ENCODE measurements around the gene TSSC4. TPM values are rescaled to one million over a fixed set of nuclear protein-coding genes. Genes with fewer than 3 reads are reported as not detected.

TSSC4 gene
- total RNA-seq, 1 donor from 2014 or later: 59.7 TPM

DNA sequence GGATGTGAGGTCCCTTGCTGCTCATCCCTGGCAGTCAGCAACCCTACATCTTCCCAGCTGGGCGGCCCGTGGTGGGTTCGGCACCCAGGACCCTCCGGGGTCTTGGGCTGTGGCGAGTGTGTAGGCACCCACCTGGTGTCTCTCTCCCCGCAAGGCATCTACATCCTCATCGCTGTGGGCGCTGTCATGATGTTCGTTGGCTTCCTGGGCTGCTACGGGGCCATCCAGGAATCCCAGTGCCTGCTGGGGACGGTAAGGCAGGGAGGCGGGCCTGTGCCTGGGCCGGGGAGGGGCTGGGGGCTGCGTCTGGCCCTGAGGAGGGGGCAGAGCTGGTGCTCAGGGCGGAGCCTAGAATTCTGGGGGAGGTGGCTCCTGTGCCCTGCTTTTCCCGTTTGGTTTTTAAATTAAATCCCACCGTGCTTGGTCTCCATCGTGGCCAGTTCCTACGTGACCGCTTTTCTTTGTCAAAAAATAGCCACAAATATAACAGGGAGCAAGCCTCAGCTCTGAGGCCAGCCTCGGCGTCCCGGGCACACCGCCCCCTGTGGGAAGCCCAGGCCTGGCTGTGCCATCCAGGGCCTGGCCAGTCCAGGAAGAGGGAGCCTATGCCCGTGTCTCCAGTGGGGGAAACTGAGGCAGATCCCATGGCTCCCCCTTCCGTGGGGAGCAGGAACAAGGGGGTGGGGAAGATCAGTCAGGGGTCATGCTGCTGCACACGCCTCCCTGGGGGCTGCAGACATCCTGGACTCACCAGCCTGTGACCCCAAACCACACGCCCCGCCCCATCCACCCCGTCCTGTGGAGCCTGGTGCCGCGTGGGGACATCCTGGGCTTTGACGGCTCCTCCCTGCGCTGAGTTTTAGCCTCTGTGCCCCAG is 6.4 kb upstream of the TSSC4 start:
- Mint-ChIP-seq H3K4me1 (peaks cover 63% of the 10 kb centered on the region), H3K36me3 (ENCODE audit: low read depth) (peaks cover 32% of the 10 kb centered on the region), H3K9me3 (no peaks in the 10 kb centered on the region), H3K27ac (peak overlapping the region; percentile 50), H3K4me3 (peak overlapping the region; percentile 41), H3K27me3 (no peaks in the 10 kb centered on the region)
- ATAC-seq (ENCODE audit: low read depth) (peak; percentile 88), DNase-seq (peak; percentile 67)
- TF ChIP-seq, protein P1, sequence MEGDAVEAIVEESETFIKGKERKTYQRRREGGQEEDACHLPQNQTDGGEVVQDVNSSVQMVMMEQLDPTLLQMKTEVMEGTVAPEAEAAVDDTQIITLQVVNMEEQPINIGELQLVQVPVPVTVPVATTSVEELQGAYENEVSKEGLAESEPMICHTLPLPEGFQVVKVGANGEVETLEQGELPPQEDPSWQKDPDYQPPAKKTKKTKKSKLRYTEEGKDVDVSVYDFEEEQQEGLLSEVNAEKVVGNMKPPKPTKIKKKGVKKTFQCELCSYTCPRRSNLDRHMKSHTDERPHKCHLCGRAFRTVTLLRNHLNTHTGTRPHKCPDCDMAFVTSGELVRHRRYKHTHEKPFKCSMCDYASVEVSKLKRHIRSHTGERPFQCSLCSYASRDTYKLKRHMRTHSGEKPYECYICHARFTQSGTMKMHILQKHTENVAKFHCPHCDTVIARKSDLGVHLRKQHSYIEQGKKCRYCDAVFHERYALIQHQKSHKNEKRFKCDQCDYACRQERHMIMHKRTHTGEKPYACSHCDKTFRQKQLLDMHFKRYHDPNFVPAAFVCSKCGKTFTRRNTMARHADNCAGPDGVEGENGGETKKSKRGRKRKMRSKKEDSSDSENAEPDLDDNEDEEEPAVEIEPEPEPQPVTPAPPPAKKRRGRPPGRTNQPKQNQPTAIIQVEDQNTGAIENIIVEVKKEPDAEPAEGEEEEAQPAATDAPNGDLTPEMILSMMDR (IDR thresholded peaks at IDR 0.05): no peak
- intact Hi-C loops (cut with micrococcal nuclease): loop anchor here (1.0 to 5.0 kb wide), 2 partner anchors 9 to 252 kb away; no protein-coding TSS in a partner anchor
- ChIA-PET CTCF (interaction anchor here (0.8 kb wide), 1 partner anchor 89 kb away, joined by 3 read pairs; no protein-coding TSS in a partner anchor), POLR2A (interaction anchor here (0.9 to 2.0 kb wide), 4 partner anchors 9 to 90 kb away, joined by 3 to 7 read pairs (median 5); no protein-coding TSS in a partner anchor)

DNA sequence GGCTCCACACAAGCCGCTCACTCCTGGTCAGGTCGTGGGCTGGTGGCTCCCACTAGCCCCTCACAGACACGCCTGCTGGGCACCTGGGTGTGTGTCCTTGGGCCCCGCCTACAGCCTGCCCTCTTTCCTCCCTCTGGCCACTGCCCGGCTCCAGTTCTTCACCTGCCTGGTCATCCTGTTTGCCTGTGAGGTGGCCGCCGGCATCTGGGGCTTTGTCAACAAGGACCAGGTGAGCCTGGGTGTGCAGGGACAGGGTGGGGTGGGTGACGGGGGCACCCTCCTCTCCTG is 5.8 kb upstream of the TSSC4 start:
- Mint-ChIP-seq H3K9me3 (no peaks in the 10 kb centered on the region), H3K36me3 (ENCODE audit: low read depth) (peaks cover 28% of the 10 kb centered on the region), H3K27ac (peak overlapping the region; percentile 41), H3K4me1 (peaks cover 58% of the 10 kb centered on the region), H3K27me3 (no peaks in the 10 kb centered on the region), H3K4me3 (peak overlapping the region; percentile 41)
- TF ChIP-seq, protein P1 (IDR thresholded peaks at IDR 0.05): no peak
- intact Hi-C loops (cut with micrococcal nuclease): loop anchor here (1.0 to 5.0 kb wide), 2 partner anchors 9 to 252 kb away; no protein-coding TSS in a partner anchor
- POLR2A ChIA-PET: interaction anchor here (0.9 to 2.0 kb wide), 4 partner anchors 10 to 91 kb away, joined by 3 to 7 read pairs (median 5); no protein-coding TSS in a partner anchor
- CTCF ChIA-PET: no interaction called here
- DNase-seq (no peak), ATAC-seq (ENCODE audit: low read depth) (no peak)

DNA sequence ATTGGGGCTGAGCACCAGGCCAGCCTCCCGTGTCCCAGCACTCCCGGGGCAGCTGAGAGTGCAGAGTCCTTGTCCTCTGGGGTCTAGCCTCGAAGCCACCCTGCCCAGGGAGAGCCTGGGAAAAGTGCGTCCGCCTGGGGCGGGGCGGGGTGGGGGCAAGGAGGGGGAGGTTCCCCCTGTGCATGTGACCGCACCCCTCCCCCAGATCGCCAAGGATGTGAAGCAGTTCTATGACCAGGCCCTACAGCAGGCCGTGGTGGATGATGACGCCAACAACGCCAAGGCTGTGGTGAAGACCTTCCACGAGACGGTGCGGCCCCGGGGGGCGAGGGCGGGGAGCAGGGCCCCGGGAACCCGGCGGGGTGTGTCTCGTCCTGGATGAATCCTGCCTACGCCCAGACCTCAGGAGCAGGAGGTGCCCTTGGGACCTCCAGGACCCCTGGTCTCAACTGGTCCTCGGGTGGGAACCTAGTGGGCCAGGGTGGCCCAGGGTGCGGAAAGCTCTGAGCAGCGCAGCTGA is 5.3 kb upstream of the TSSC4 start:
- H3K27me3 Mint-ChIP-seq: no peaks in the 10 kb centered on the region
- TF ChIP-seq, protein P1 (IDR thresholded peaks at IDR 0.05): no peak
- DNase-seq: no peak
- H3K4me3 Mint-ChIP-seq: no peak overlapping the region
- H3K36me3 Mint-ChIP-seq (ENCODE audit: low read depth): peaks cover 26% of the 10 kb centered on the region
- ChIA-PET POLR2A (interaction anchor here (0.9 to 2.0 kb wide), 3 partner anchors 11 to 91 kb away, joined by 3 to 7 read pairs (median 6); no protein-coding TSS in a partner anchor), CTCF (no interaction called here)
- peaks cover 53% of the 10 kb centered on the region for H3K4me1 Mint-ChIP-seq
- H3K9me3 Mint-ChIP-seq: no peaks in the 10 kb centered on the region
- ATAC-seq (ENCODE audit: low read depth): no peak
- no peak overlapping the region for H3K27ac Mint-ChIP-seq
- intact Hi-C loops (cut with micrococcal nuclease): no loop called here

DNA sequence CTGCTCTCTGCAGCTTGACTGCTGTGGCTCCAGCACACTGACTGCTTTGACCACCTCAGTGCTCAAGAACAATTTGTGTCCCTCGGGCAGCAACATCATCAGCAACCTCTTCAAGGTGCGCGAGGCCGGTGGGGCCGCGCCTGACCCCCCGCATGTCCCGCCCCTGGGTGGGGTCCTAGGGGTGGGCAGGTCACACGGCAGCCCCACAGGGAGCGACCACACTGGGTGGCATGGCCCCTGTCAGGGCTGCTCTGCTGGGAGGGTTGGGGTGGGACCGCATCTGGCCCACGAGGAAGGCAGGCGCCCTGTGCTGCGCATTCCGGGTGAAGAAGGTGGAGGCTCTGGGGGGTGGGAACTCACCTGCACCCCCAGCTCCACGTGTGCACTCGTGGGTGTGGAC is 4.7 kb upstream of the TSSC4 start:
- Mint-ChIP-seq H3K9me3 (no peaks in the 10 kb centered on the region), H3K36me3 (ENCODE audit: low read depth) (peaks cover 24% of the 10 kb centered on the region), H3K4me3 (no peak overlapping the region), H3K4me1 (peaks cover 50% of the 10 kb centered on the region), H3K27ac (no peak overlapping the region), H3K27me3 (no peaks in the 10 kb centered on the region)
- ChIA-PET POLR2A (interaction anchor here (2.0 kb wide), 1 partner anchor 11 kb away, joined by 6 read pairs; no protein-coding TSS in a partner anchor), CTCF (no interaction called here)
- intact Hi-C loops (cut with micrococcal nuclease): no loop called here
- TF ChIP-seq, protein P1 (IDR thresholded peaks at IDR 0.05): no peak
- DNase-seq (no peak), ATAC-seq (ENCODE audit: low read depth) (no peak)

DNA sequence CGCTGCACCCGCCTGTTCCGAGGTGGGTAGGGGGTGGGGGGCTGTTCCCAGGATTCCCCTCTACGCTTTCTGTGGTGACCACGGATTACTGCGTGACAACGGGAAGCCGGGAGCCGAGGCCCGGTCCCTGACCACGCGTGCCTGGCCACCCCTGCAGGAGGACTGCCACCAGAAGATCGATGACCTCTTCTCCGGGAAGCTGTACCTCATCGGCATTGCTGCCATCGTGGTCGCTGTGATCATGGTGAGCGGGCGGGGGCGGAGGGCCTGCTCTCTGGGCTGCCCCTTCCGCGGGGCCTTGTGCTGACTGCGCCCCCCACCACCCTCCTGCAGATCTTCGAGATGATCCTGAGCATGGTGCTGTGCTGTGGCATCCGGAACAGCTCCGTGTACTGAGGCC is 4.1 kb upstream of the TSSC4 start:
- Mint-ChIP-seq H3K4me3 (no peak overlapping the region), H3K36me3 (ENCODE audit: low read depth) (peaks cover 26% of the 10 kb centered on the region), H3K4me1 (peaks cover 49% of the 10 kb centered on the region), H3K27me3 (no peaks in the 10 kb centered on the region), H3K9me3 (no peaks in the 10 kb centered on the region), H3K27ac (no peak overlapping the region)
- intact Hi-C loops (cut with micrococcal nuclease): no loop called here
- POLR2A ChIA-PET: no interaction called here
- ATAC-seq (ENCODE audit: low read depth) (no peak), DNase-seq (no peak)
- TF ChIP-seq, protein P1 (IDR thresholded peaks at IDR 0.05): no peak
- CTCF ChIA-PET: no interaction called here

Data from activated B cell treated with CpG ODN at 0.5 μM for 24 hours (primary cell).